HepG2 (cell line): ENCODE results near the gene CALD1. TPM values are rescaled to one million over a fixed set of nuclear protein-coding genes. Genes with fewer than 3 reads are reported as not detected.

Source experiments
- BRCA1 ChIP-seq: sonication (generic); formaldehyde crosslinking; IDR thresholded peaks from 2 replicates; pipeline ENCODE4 v1.4.0; 2020; ENCODE audit warnings: missing genetic modification reagents
- CREB3 ChIP-seq: sonication (generic); formaldehyde crosslinking; IDR thresholded peaks from 2 replicates; pipeline ENCODE4 v1.5.0; 2020; ENCODE audit warnings: missing genetic modification reagents
- FOXO1 ChIP-seq: sonication (generic); formaldehyde crosslinking; IDR thresholded peaks from 2 replicates; pipeline ENCODE4 v1.4.0; 2020; ENCODE audit warnings: missing genetic modification reagents
- GATAD2A ChIP-seq: IDR thresholded peaks from 2 replicates; pipeline ENCODE4 v1.6.1; 2016
- GPN1 ChIP-seq: sonication (generic); formaldehyde crosslinking; IDR thresholded peaks from 2 replicates; pipeline ENCODE4 v1.5.1; 2020; ENCODE audit warnings: missing genetic modification reagents, borderline replicate concordance
- HNF1A ChIP-seq, 2 experiments: sonication (generic) in 1 of 2; formaldehyde crosslinking in 1 of 2; IDR thresholded peaks; 2 replicates each; pipeline versions ENCODE4 v1.4.0 to v1.6.1; 2016 to 2020; ENCODE audit warnings: borderline replicate concordance in 1 of 2, low read depth in 1 of 2, mild to moderate bottlenecking in 1 of 2, missing genetic modification reagents in 1 of 2
- HNF4G ChIP-seq, 2 experiments: sonication (generic) in 1 of 2; formaldehyde crosslinking in 1 of 2; IDR thresholded peaks; 2 replicates each; pipeline versions ENCODE4 v1.4.0 to v1.6.1; 2011 to 2020; ENCODE audit warnings: borderline replicate concordance in 2 of 2, low read depth in 2 of 2, mild to moderate bottlenecking in 2 of 2, low read length in 1 of 2, missing genetic modification reagents in 1 of 2, moderate library complexity in 1 of 2
- KLF13 ChIP-seq: sonication (generic); formaldehyde crosslinking; IDR thresholded peaks from 2 replicates; pipeline ENCODE4 v1.4.0; 2020; ENCODE audit warnings: mild to moderate bottlenecking, missing genetic modification reagents
- NFE2L1 ChIP-seq: sonication (generic); formaldehyde crosslinking; IDR thresholded peaks from 2 replicates; pipeline ENCODE4 v1.4.0; 2020; ENCODE audit warnings: missing genetic modification reagents, mild to moderate bottlenecking, borderline replicate concordance
- SAP130 ChIP-seq: IDR thresholded peaks from 2 replicates; pipeline ENCODE4 v1.6.1; 2016; ENCODE audit warnings: low read depth
- SYNCRIP ChIP-seq: fragments of 200-400 bp; formaldehyde crosslinking; IDR thresholded peaks from 2 replicates; pipeline ENCODE4 v1.6.1; 2018; ENCODE audit warnings: mild to moderate bottlenecking, low read depth, low read length; ENCODE audit not compliant: insufficient read depth
- TAF15 ChIP-seq: fragments of 200-400 bp; formaldehyde crosslinking; IDR thresholded peaks from one replicate; pipeline ENCODE4 v1.6.1; 2018; ENCODE audit warnings: mild to moderate bottlenecking, low read depth, low read length; ENCODE audit not compliant: poor library complexity, severe bottlenecking
- XBP1 ChIP-seq: sonication (generic); formaldehyde crosslinking; IDR thresholded peaks from 2 replicates; pipeline ENCODE4 v1.5.0; 2020; ENCODE audit warnings: missing genetic modification reagents
- ZC3H13 ChIP-seq: sonication (generic); formaldehyde crosslinking; IDR thresholded peaks from 2 replicates; pipeline ENCODE4 v1.8.1; 2023; ENCODE audit warnings: mild to moderate bottlenecking, missing genetic modification reagents, moderate library complexity
- ZGPAT ChIP-seq: IDR thresholded peaks from 2 replicates; pipeline ENCODE4 v1.6.1; 2016; ENCODE audit warnings: mild to moderate bottlenecking
- ZKSCAN1 ChIP-seq: fragments of 150-350 bp; IDR thresholded peaks from 2 replicates; pipeline ENCODE4 v1.6.1; 2014; ENCODE audit warnings: low read length
- ZNF354B ChIP-seq: sonication (generic); formaldehyde crosslinking; IDR thresholded peaks from 2 replicates; pipeline ENCODE4 v1.8.0; 2022; ENCODE audit warnings: mild to moderate bottlenecking, missing genetic modification reagents
- ZNF557 ChIP-seq: sonication (generic); formaldehyde crosslinking; IDR thresholded peaks from 2 replicates; pipeline ENCODE4 v1.4.0; 2020; ENCODE audit warnings: missing genetic modification reagents
- ZNF639 ChIP-seq: conservative IDR thresholded peaks from 2 replicates; pipeline ENCODE4 v1.6.1; 2018; ENCODE audit warnings: missing genetic modification reagents
- ZNF841 ChIP-seq: sonication (generic); formaldehyde crosslinking; IDR thresholded peaks from 2 replicates; pipeline ENCODE4 v1.8.1; 2023; ENCODE audit warnings: missing genetic modification reagents, borderline replicate concordance
- polyA plus RNA-seq, 8 experiments: library from polyadenylated mRNA; depleted of rRNA in 3 of 8; stranded (reverse) in 7 of 8; unstranded in 1 of 8; fragments of >200 nt; fragmentation: Illumina TruSeq in 4 of 8; extraction: Trizol in 4 of 8; gene quantifications; 2 replicates each; pipeline versions ENCODE4 v1.2.1 to v1.2.3, GENCODE V29; 2011 to 2016; ENCODE audit warnings: low read depth in 4 of 8, missing spikeins in 1 of 8, mixed read lengths in 1 of 8; ENCODE audit not compliant: insufficient read depth in 1 of 8
- total RNA-seq, 5 experiments: library from RNA; depleted of rRNA; stranded (reverse); fragments of >200 nt; fragmentation: Illumina TruSeq; extraction: Trizol; gene quantifications; 2 replicates each; pipeline ENCODE4 v1.2.3, GENCODE V29; 2016; ENCODE audit warnings: low read depth in 1 of 5

CALD1 gene
- total and polyA plus RNA-seq, 2 of the 13 experiments (the other 11 are each of a cell fraction or from before 2014, with no cell fraction given) = 53.0 to 112 TPM

- no peak for TF ChIP-seq HNF1A (IDR thresholded peaks at IDR 0.05; ENCODE audit: low read depth)
- no peak for TF ChIP-seq HNF1A (CRISPR knock-in tag; IDR thresholded peaks at IDR 0.05; ENCODE audit: borderline replicate concordance)
- 0 out of 2 replicates have a peak, but pooled peaks have one; percentile 34 for TF ChIP-seq ZNF639 (CRISPR knock-in tag)
- 0 out of 2 replicates have a peak, but pooled peaks have one; percentile 23 for TF ChIP-seq ZC3H13
- TF ChIP-seq SAP130 (CRISPR knock-in tag) = peak; percentile 61; the same call in 1 of the 2 replicates
- TF ChIP-seq BRCA1 (CRISPR knock-in tag) = no peak; the same call in 1 of the 2 replicates
- TF ChIP-seq HNF4G (IDR thresholded peaks at IDR 0.05; ENCODE audit: borderline replicate concordance, low read depth, low read length) = peak; percentile 82
- 0 out of 2 replicates have a peak, but pooled peaks have one; percentile 28 for TF ChIP-seq HNF4G (CRISPR knock-in tag; IDR thresholded peaks at IDR 0.05; ENCODE audit: borderline replicate concordance, low read depth)
- TF ChIP-seq KLF13 = no peak
- peak; percentile 89 for TF ChIP-seq FOXO1 (CRISPR knock-in tag)
- peak; percentile 45; the same call in 1 of the 2 replicates for TF ChIP-seq ZGPAT (CRISPR knock-in tag)
- no peak for TF ChIP-seq ZNF557 (CRISPR knock-in tag)
- no peak for TF ChIP-seq CREB3
- no peak for TF ChIP-seq GPN1 (CRISPR knock-in tag)
- TF ChIP-seq XBP1 = no peak
- TF ChIP-seq NFE2L1 (CRISPR knock-in tag) = no peak
- no peak for TF ChIP-seq ZNF354B (CRISPR knock-in tag)
- no peak for TF ChIP-seq ZKSCAN1
- TF ChIP-seq TAF15 = no peak
- TF ChIP-seq SYNCRIP = no peak
- peak; percentile 87 for TF ChIP-seq GATAD2A (CRISPR knock-in tag)
- TF ChIP-seq ZNF841 (CRISPR knock-in tag) = no peak
Observed at GRCh38 chr7:134891696-134892678, 112.6 kb downstream of the CALD1 start (continued).
